ENCODE results near the gene BLOC1S3.

BLOC1S3 gene

GRCh38 chr19:45159210-45159970 lies 19.2 kb upstream of the BLOC1S3 start:
- peak overlapping the region in 2 of 21 experiments; percentile 11 to 75 for H3K27ac ChIP-seq
- no peak overlapping the region for H3K4me3 ChIP-seq

- Histone ChIP-seq H3K27ac (peak overlapping the region in 3 of 21 experiments; percentile 11 to 75 (median 52)), H3K4me3 (no peak overlapping the region)
Observed at GRCh38 chr19:45159971-45160324, 18.6 kb upstream of the BLOC1S3 start.

- Histone ChIP-seq H3K4me3 (peak within 1 kb of the TSS in 5 of 7 experiments; percentile 10 to 39 (median 20)), H3K27ac (peak within 1 kb of the TSS in 19 of 21 experiments; percentile 10 to 76 (median 67))
Observed at GRCh38 chr19:45160870-45161737, 17.5 kb upstream of the BLOC1S3 start, which contains the start of gene NKPD1. TSS of gene NKPD1 (minus strand) at chr19:45160982. CDS start at chr19:45160150, 832 bp downstream.

GRCh38 chr19:45161738-45162607 lies 16.6 kb upstream of the BLOC1S3 start:
- peak overlapping the region in 19 of 21 experiments; percentile 10 to 76 (median 67) for H3K27ac ChIP-seq
- H3K4me3 ChIP-seq: peak overlapping the region in 6 of 7 experiments; percentile 10 to 39 (median 18)

- peak overlapping the region in 6 of 7 experiments; percentile 10 to 39 (median 18) for H3K4me3 ChIP-seq
- peak overlapping the region in 18 of 21 experiments; percentile 16 to 76 (median 67) for H3K27ac ChIP-seq
Observed at GRCh38 chr19:45162608-45163143, 15.9 kb upstream of the BLOC1S3 start.

- Histone ChIP-seq H3K27ac (peak overlapping the region in 11 of 21 experiments; percentile 15 to 76 (median 68)), H3K4me3 (no peak overlapping the region)
Observed at GRCh38 chr19:45163156-45163555, 15.4 kb upstream of the BLOC1S3 start.

GRCh38 chr19:45163751-45164460 lies 14.7 kb upstream of the BLOC1S3 start:
- H3K27ac ChIP-seq: peak overlapping the region in 16 of 21 experiments; percentile 4 to 75 (median 54)
- no peak overlapping the region for H3K4me3 ChIP-seq

GRCh38 chr19:45164577-45165335 lies 13.8 kb upstream of the BLOC1S3 start:
- Histone ChIP-seq H3K27ac (peak overlapping the region in 16 of 21 experiments; percentile 4 to 75 (median 49)), H3K4me3 (no peak overlapping the region)

GRCh38 chr19:45166723-45167252 lies 11.8 kb upstream of the BLOC1S3 start:
- peak overlapping the region in 2 of 21 experiments; percentile 31 to 35 for H3K27ac ChIP-seq
- H3K4me3 ChIP-seq: no peak overlapping the region

- H3K4me3 ChIP-seq: no peak overlapping the region
Observed at GRCh38 chr19:45168767-45169351, 9.7 kb upstream of the BLOC1S3 start.

GRCh38 chr19:45169602-45170001 lies 9.0 kb upstream of the BLOC1S3 start:
- H3K27ac ChIP-seq: no peak overlapping the region

More at GRCh38 chr19:45168767-45169351, 9.7 kb upstream of the BLOC1S3 start:
- H3K27ac ChIP-seq: no peak overlapping the region

GRCh38 chr19:45170146-45171106 lies 8.2 kb upstream of the BLOC1S3 start:
- H3K27ac ChIP-seq: peak overlapping the region in 16 of 21 experiments; percentile 5 to 82 (median 59)
- no peak overlapping the region for H3K4me3 ChIP-seq

More at GRCh38 chr19:45169602-45170001, 9.0 kb upstream of the BLOC1S3 start:
- H3K4me3 ChIP-seq: no peak overlapping the region

- Histone ChIP-seq H3K4me3 (no peak overlapping the region), H3K27ac (peak overlapping the region in 16 of 21 experiments; percentile 9 to 82 (median 65))
Observed at GRCh38 chr19:45171211-45171623, 7.4 kb upstream of the BLOC1S3 start.

- peak overlapping the region in 15 of 21 experiments; percentile 4 to 69 (median 36) for H3K27ac ChIP-seq
Observed at GRCh38 chr19:45172173-45172572, 6.4 kb upstream of the BLOC1S3 start.

GRCh38 chr19:45172611-45173208 lies 5.9 kb upstream of the BLOC1S3 start:
- peak overlapping the region in 15 of 21 experiments; percentile 4 to 69 (median 36) for H3K27ac ChIP-seq
- no peak overlapping the region for H3K4me3 ChIP-seq

More at GRCh38 chr19:45172173-45172572, 6.4 kb upstream of the BLOC1S3 start:
- H3K4me3 ChIP-seq: no peak overlapping the region
